ENCODE measurements around the gene CFAP90. TPM values are rescaled to one million over a fixed set of nuclear protein-coding genes. Genes with fewer than 3 reads are reported as not detected.

Gene CFAP90
- total and polyA plus RNA-seq, 7 donors = not detected

DNA sequence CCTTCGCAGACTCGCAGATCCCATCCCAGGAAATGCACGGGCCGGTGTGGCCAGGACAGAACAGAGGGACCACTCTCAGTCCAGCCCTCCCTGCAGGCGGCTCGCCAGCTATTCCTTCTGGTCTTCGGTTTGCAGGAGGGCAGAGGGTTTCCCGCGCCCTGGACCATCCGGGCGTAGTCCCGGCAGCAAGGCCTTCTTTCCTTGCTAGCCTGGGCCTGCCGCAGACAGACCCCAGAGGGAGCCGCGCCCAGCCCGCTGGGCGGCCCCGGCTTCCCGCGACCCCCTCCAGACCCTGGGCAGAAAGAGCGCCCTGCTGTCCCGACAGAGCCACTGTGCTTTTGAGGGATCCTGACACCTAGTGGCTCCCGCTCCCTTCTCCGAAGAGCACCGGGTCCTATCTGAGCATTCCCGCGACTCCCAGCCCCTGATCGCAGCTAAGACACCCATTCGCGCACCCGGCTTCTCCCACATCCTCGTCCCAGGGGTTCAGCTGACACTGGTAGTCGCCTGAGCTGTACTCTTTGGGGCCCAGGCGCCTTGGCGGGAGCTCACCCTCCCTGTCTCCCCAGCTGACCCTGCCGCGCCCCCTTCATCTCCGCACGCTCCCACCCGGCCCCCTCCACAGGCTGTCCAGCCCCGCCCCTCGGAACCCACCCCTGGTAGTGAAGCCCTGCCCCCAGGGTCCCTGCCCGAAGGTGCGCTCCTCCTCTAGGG lies 1.1 kb downstream of the CFAP90 start:
- Histone ChIP-seq H3K36me3 (ENCODE audit: insufficient read depth in 1 of 2, low read depth in 1 of 2) (no peaks in the 10 kb centered on the region), H3K4me1 (peaks cover 6% of the 10 kb centered on the region), H3K27ac (no peak overlapping the region), H3K4me3 (peak overlapping the region; percentile 70), H3K9me3 (no peaks in the 10 kb centered on the region), H3K27me3 (ENCODE audit: insufficient read depth in 3 of 3, low read length in 2 of 3) (peaks cover 0 to 29% (median 8%) of the 10 kb centered on the region in 3 donors)
- 3 to 5% (median 5%) methylated on average over 36 to 44 of the region's 44 CpGs for WGBS, 3 donors
- ATAC-seq = peak; percentile 49 to 75 (median 66)
- intact Hi-C loops (cut with DNase I) = no loop called here
- TF ChIP-seq CTCF (IDR thresholded peaks at IDR 0.05) = no peak
- no peak for DNase-seq

DNA sequence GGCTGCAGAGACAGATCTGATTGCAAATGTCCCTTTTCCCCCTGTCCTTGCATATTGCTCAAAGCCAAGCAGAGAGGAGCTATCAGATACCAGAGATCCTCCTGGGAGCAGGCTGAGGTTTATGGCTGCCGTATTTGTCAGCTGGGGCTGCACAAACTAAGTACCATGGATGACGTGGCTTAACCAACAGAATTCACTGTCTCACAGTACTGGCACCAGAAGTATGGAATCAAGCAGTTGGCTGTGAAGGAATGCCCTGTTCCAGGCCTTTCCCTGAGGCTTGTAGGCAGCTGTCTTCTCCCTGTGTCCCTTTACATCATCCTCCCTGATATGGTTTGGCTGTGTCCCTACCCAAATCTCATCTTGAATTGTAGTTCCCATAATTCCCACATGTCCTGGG lies 2.6 kb downstream of the CFAP90 start:
- intact Hi-C loops (cut with DNase I) = no loop called here
- no peak overlapping the region for H3K27ac ChIP-seq
- DNase-seq (no peak), ATAC-seq (no peak)
- TF ChIP-seq CTCF (IDR thresholded peaks at IDR 0.05) = no peak
- peaks cover 6% of the 10 kb centered on the region for H3K4me1 ChIP-seq
- no peaks in the 10 kb centered on the region for H3K36me3 ChIP-seq (ENCODE audit: insufficient read depth in 1 of 2, low read depth in 1 of 2)
- H3K9me3 ChIP-seq = no peaks in the 10 kb centered on the region
- no peak overlapping the region for H3K4me3 ChIP-seq
- H3K27me3 ChIP-seq (ENCODE audit: insufficient read depth in 3 of 3, low read length in 2 of 3) = peaks cover 0 to 29% (median 9%) of the 10 kb centered on the region in 3 donors
- WGBS, 3 donors = 27 to 50% (median 39%) methylated on average over 2 of the region's 2 CpGs

- Histone ChIP-seq H3K27ac (no peak overlapping the region), H3K4me1 (peaks cover 6% of the 10 kb centered on the region), H3K36me3 (ENCODE audit: insufficient read depth in 1 of 2, low read depth in 1 of 2) (no peaks in the 10 kb centered on the region), H3K9me3 (no peaks in the 10 kb centered on the region), H3K4me3 (no peak overlapping the region), H3K27me3 (ENCODE audit: insufficient read depth in 3 of 3, low read length in 2 of 3) (peaks cover 0 to 28% (median 9%) of the 10 kb centered on the region in 3 donors)
- no peak for DNase-seq
- TF ChIP-seq CTCF (IDR thresholded peaks at IDR 0.05) = no peak
- no peak for ATAC-seq
- intact Hi-C loops (cut with DNase I) = no loop called here
- 82 to 90% (median 84%) methylated on average over 5 of the region's 5 CpGs for WGBS, 3 donors
Observed at GRCh38 chr5:7846327-7846726, 4.6 kb downstream of the CFAP90 start.

- Histone ChIP-seq H3K27me3 (ENCODE audit: insufficient read depth in 3 of 3, low read length in 2 of 3) (peaks cover 0 to 22% (median 9%) of the 10 kb centered on the region in 3 donors), H3K4me1 (peaks cover 6% of the 10 kb centered on the region), H3K36me3 (ENCODE audit: insufficient read depth in 1 of 2, low read depth in 1 of 2) (no peaks in the 10 kb centered on the region), H3K9me3 (no peaks in the 10 kb centered on the region), H3K4me3 (no peak overlapping the region), H3K27ac (no peak overlapping the region)
- ATAC-seq (no peak), DNase-seq (no peak)
- 34 to 43% (median 34%) methylated on average over 7 of the region's 7 CpGs for WGBS, 3 donors
- TF ChIP-seq CTCF (IDR thresholded peaks at IDR 0.05) = no peak
- intact Hi-C loops (cut with DNase I) = no loop called here
Observed at GRCh38 chr5:7845557-7845956, 5.4 kb downstream of the CFAP90 start.

DNA sequence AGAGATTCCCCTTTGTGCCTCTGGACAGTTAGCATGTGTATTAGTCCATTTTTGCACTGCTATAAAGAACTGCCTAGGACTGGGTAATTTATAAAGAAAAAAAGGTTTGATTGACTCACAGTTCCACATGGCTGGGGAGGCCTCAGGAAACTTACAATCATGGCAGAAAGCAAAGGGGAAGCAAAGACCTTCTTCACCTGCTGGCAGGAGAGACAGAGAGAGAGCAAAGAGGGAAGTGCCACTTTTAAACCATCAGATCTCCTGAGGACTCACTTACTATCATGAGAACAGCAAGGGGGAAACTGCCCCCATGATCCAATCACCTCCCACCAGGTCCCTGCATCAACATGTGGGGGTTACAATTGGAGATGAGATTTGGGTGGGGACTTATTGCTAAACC lies 6.0 kb downstream of the CFAP90 start:
- no peak overlapping the region for H3K27ac ChIP-seq
- no peak for TF ChIP-seq CTCF (IDR thresholded peaks at IDR 0.05)
- peaks cover 0 to 19% (median 7%) of the 10 kb centered on the region in 3 donors for H3K27me3 ChIP-seq (ENCODE audit: insufficient read depth in 3 of 3, low read length in 2 of 3)

More for the DNA sequence above, 6.0 kb downstream of the CFAP90 start:
- H3K4me1 ChIP-seq = peaks cover 4% of the 10 kb centered on the region
- no peaks in the 10 kb centered on the region for H3K36me3 ChIP-seq (ENCODE audit: insufficient read depth in 1 of 2, low read depth in 1 of 2)
- ATAC-seq (no peak), DNase-seq (no peak)
- H3K9me3 ChIP-seq = no peaks in the 10 kb centered on the region
- intact Hi-C loops (cut with DNase I) = no loop called here
- no peak overlapping the region for H3K4me3 ChIP-seq
